IPS-18a (cell line): Measurements from ENCODE around the gene DIABLO.
"Not testable (repeated sequence)": the region's sequence is repeated elsewhere in the genome, so short reads cannot be mapped to it uniquely, and the experiment has no call there.

ENCODE experiments used
- H3K27ac ChIP-seq: one replicate; pipeline ENCODE4 v1.5.1; 2013; ENCODE audit warnings: low read length
- H3K27me3 ChIP-seq: one replicate; pipeline ENCODE4 v1.6.1; 2013; ENCODE audit warnings: mild to moderate bottlenecking, low read length; ENCODE audit not compliant: control insufficient read depth, insufficient read depth
- H3K36me3 ChIP-seq: one replicate; pipeline ENCODE4 v1.6.1; 2013; ENCODE audit warnings: low read depth, low read length; ENCODE audit not compliant: control insufficient read depth
- H3K4me1 ChIP-seq: one replicate; pipeline ENCODE4 v1.6.1; 2013; ENCODE audit warnings: low read depth, low read length; ENCODE audit not compliant: control insufficient read depth
- H3K4me3 ChIP-seq: one replicate; pipeline ENCODE4 v1.5.1; 2013; ENCODE audit warnings: low read length
- H3K9ac ChIP-seq: one replicate; pipeline ENCODE4 v1.6.1; 2013; ENCODE audit warnings: mild to moderate bottlenecking, low read length, moderate library complexity
- H3K9me3 ChIP-seq: one replicate; pipeline ENCODE4 v1.6.1; 2013; ENCODE audit warnings: low read depth, low read length; ENCODE audit not compliant: control insufficient read depth

DIABLO gene

GRCh38 chr12:122208073-122208820, 17.6 kb downstream of the DIABLO start:
- Histone ChIP-seq H3K27me3 (peaks cover 32% of the 10 kb centered on the region), H3K9me3 (no peaks in the 10 kb centered on the region), H3K9ac (no peak overlapping the region), H3K27ac (no peak overlapping the region), H3K4me1 (no peaks in the 10 kb centered on the region), H3K36me3 (peaks cover 50% of the 10 kb centered on the region), H3K4me3 (no peak overlapping the region)

GRCh38 chr12:122207391-122207790, 18.5 kb downstream of the DIABLO start:
- Histone ChIP-seq H3K4me1 (no peaks in the 10 kb centered on the region), H3K27ac (no peak overlapping the region), H3K36me3 (peaks cover 43% of the 10 kb centered on the region), H3K9ac (no peak overlapping the region), H3K9me3 (no peaks in the 10 kb centered on the region), H3K4me3 (no peak overlapping the region), H3K27me3 (peaks cover 41% of the 10 kb centered on the region)

GRCh38 chr12:122206976-122207375, 18.9 kb downstream of the DIABLO start:
- H3K4me3 ChIP-seq: no peak overlapping the region
- H3K36me3 ChIP-seq: peaks cover 39% of the 10 kb centered on the region
- H3K9me3 ChIP-seq: no peaks in the 10 kb centered on the region
- H3K9ac ChIP-seq: no peak overlapping the region
- no peaks in the 10 kb centered on the region for H3K4me1 ChIP-seq
- H3K27ac ChIP-seq: no peak overlapping the region
- peaks cover 45% of the 10 kb centered on the region for H3K27me3 ChIP-seq

- Histone ChIP-seq H3K27me3 (peaks cover 52% of the 10 kb centered on the region), H3K36me3 (peaks cover 33% of the 10 kb centered on the region), H3K9ac (no peak overlapping the region)
These were observed 19.6 kb downstream of the DIABLO start for GRCh38 chr12:122206111-122206881.

GRCh38 chr12:122205053-122205925, 20.6 kb downstream of the DIABLO start:
- Histone ChIP-seq H3K4me1 (no peaks in the 10 kb centered on the region), H3K27me3 (peaks cover 53% of the 10 kb centered on the region), H3K4me3 (no peak overlapping the region), H3K27ac (no peak overlapping the region), H3K36me3 (peaks cover 27% of the 10 kb centered on the region), H3K9ac (no peak overlapping the region), H3K9me3 (no peaks in the 10 kb centered on the region)

More at GRCh38 chr12:122206111-122206881, 19.6 kb downstream of the DIABLO start:
- H3K4me3 ChIP-seq: no peak overlapping the region
- H3K9me3 ChIP-seq: no peaks in the 10 kb centered on the region
- no peak overlapping the region for H3K27ac ChIP-seq
- no peaks in the 10 kb centered on the region for H3K4me1 ChIP-seq

GRCh38 chr12:122204167-122205052, 21.4 kb downstream of the DIABLO start:
- no peaks in the 10 kb centered on the region for H3K9me3 ChIP-seq
- no peak overlapping the region for H3K9ac ChIP-seq
- peaks cover 20% of the 10 kb centered on the region for H3K36me3 ChIP-seq
- no peak overlapping the region for H3K27ac ChIP-seq
- H3K4me1 ChIP-seq: no peaks in the 10 kb centered on the region
- peaks cover 57% of the 10 kb centered on the region for H3K27me3 ChIP-seq
- H3K4me3 ChIP-seq: peak overlapping the region; percentile 58

- H3K27ac ChIP-seq: no peak within 1 kb of the TSS
- H3K36me3 ChIP-seq: peaks cover 16% of the 10 kb centered on the region
- no peaks in the 10 kb centered on the region for H3K9me3 ChIP-seq
- no peaks in the 10 kb centered on the region for H3K4me1 ChIP-seq
- H3K9ac ChIP-seq: no peak within 1 kb of the TSS
- H3K27me3 ChIP-seq: peaks cover 57% of the 10 kb centered on the region
- H3K4me3 ChIP-seq: peak within 1 kb of the TSS; percentile 58
These were observed 22.3 kb downstream of the DIABLO start, which contains the start of gene B3GNT4 for GRCh38 chr12:122203301-122204166. Gene B3GNT4 (plus strand): TSS chr12:122203709. CDS start chr12:122204619, 910 bp downstream.

- H3K27me3 ChIP-seq: peaks cover 57% of the 10 kb centered on the region
- H3K9me3 ChIP-seq, H3K4me1 ChIP-seq, H3K9ac ChIP-seq, H3K36me3 ChIP-seq, H3K27ac ChIP-seq: not testable (repeated sequence)
- peak overlapping the region; percentile 58 for H3K4me3 ChIP-seq
These were observed 23.0 kb downstream of the DIABLO start for GRCh38 chr12:122202811-122203210.

- H3K9me3 ChIP-seq: no peaks in the 10 kb centered on the region
- no peak overlapping the region for H3K27ac ChIP-seq
- no peak overlapping the region for H3K9ac ChIP-seq
- no peaks in the 10 kb centered on the region for H3K4me1 ChIP-seq
- no peak overlapping the region for H3K4me3 ChIP-seq
- peaks cover 57% of the 10 kb centered on the region for H3K27me3 ChIP-seq
- peaks cover under 1% of the 10 kb centered on the region for H3K36me3 ChIP-seq
These were observed 23.8 kb downstream of the DIABLO start for GRCh38 chr12:122202017-122202416.

- Histone ChIP-seq H3K36me3 (no peaks in the 10 kb centered on the region), H3K27me3 (peaks cover 53% of the 10 kb centered on the region), H3K27ac (no peak overlapping the region), H3K4me3 (no peak overlapping the region), H3K4me1 (no peaks in the 10 kb centered on the region), H3K9me3 (no peaks in the 10 kb centered on the region), H3K9ac (no peak overlapping the region)
These were observed 24.5 kb downstream of the DIABLO start for GRCh38 chr12:122201381-122201780.
